ENCODE measurements around the gene IGFL1.
"Not testable (repeated sequence)": the region's sequence is repeated elsewhere in the genome, so short reads cannot be mapped to it uniquely, and the experiment has no call there.

Gene IGFL1

DNA sequence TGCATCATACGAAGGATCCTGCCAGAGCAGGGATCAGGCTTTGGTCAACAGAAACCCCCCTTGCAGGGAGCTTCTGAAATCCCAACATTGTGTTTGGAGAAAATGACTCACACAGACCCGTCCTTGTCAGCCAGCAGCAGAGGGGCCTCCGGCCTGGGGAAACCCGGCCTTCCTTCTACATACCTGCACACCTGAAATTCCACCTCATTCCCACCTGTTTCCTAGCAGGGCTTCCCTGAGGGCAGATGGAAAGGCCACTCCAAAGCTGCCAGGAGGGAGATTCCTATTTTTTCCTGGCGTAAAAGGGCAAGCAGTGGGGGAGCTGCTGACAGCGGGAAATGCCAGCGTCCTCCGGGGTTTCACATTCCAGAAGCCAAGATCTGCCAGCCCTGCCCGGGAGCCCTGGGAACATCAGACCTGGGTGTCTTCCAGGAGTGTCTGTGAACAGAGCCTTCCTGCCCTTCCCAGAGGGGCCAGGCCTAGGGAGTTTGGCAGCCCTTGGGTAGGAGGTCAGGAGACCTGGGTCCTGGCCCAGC is 3.0 kb upstream of the IGFL1 start:
- DNase-seq = no peak

DNA sequence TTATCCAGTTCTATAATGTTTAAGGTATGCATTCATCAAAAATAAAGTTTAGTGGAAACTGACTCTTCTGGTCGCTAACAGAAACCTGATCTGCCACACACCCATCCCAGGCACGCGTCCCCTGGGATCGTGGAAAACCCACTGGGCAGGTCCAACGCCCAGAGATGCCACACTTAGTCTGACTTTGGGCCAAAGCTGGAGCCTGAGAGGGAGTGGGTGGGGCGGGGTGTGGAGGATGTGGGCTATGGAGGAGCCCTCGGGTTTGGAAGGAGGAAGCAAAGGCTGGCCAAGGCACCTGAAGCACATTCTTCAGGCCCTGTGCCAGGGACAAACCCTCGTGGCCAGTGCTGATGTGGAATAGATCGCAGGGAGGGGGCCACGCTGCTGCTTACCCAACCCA is 2.5 kb downstream of the IGFL1 start:
- peak; percentile 16 for DNase-seq

DNA sequence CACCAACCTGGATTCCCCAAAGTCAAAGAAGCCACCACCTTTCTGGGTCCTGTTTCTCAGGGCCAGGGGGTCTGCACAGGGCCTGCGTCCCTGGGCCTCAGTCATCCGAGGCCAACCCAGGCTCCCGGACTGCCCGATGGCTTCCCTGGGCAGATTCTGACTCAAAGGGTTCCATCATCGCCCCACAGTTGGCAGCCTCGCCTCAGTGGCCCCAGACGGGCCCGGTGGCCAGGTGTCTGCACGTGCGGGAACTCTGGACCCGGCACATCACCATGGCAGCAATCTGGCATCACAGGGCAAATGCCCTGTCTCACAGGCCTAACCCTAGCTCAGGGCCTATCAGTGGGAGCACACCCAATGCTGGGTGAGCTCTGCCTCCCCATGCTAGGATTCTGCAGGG is 2.9 kb downstream of the IGFL1 start:
- DNase-seq = no peak

DNA sequence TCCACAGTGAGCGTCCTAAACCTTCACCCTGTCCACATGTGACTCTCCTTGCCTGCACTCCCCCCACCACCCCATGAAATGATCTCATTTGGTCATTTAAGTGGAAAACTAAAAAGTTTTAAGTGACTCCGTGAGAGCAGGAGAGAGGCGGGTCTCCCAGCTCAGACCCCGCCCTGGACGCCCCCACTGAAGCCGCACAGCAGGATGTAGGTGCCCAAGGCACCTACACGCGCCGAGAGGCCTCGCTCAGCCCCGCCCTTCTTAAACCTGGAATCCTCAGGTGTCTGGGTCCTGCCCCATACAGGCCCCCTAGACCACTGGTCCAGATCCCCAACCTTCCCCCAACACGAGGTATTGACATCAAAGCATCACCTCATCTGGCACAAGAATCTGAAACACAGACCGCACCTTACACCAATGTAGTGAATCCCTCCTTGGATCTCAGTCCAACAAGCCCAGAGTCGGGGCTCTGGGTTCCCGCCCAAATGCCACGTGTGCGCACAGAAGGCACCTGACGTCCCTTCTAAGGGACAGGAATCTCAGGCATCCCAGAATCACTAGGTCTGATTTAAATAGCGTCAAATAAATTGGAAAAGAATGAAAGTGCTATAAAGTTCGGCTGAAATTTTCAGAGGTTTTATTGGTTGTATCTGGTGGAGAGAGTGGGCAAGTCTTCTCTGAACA is 3.5 kb downstream of the IGFL1 start:
- DNase-seq = no peak

DNA sequence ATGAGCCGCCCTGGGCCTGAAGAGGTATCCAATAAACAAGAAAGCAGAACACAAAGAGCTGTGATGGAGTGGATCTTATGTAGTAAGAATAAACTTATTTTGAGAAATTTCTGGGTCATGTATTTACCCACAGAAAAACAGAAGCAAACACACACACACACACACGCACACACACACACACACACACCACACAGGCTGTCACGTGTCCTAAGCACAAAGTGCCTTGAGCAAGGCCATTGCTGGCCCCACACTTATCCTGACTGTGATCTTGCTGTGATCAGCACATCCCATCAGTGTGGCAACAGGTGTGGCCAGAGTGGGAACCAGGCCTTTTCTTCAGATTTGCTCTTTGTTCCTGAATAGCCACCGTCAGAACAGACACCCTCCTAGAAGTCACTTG is 4.3 kb downstream of the IGFL1 start:
- not testable (repeated sequence) for DNase-seq

DNA sequence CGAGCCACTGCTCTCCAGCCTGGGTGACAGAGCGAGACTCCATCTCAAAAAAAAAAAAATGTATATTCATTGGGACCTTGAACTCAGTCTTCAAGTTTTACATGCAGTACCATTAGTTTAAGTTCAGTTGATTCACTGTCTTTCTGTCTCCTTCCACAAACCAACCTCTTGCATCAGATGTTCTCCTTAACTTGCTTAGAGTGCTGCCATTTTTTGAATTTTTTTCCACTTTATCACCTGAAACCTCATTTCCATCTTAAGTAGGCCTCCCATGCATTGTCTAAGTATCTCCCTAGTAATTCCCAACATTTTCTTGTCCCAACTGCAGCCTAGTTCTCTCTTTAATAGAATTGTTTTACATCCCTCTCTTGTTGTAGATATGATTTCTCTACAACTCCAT is 8.6 kb downstream of the IGFL1 start:
- DNase-seq = not testable (repeated sequence)

DNA sequence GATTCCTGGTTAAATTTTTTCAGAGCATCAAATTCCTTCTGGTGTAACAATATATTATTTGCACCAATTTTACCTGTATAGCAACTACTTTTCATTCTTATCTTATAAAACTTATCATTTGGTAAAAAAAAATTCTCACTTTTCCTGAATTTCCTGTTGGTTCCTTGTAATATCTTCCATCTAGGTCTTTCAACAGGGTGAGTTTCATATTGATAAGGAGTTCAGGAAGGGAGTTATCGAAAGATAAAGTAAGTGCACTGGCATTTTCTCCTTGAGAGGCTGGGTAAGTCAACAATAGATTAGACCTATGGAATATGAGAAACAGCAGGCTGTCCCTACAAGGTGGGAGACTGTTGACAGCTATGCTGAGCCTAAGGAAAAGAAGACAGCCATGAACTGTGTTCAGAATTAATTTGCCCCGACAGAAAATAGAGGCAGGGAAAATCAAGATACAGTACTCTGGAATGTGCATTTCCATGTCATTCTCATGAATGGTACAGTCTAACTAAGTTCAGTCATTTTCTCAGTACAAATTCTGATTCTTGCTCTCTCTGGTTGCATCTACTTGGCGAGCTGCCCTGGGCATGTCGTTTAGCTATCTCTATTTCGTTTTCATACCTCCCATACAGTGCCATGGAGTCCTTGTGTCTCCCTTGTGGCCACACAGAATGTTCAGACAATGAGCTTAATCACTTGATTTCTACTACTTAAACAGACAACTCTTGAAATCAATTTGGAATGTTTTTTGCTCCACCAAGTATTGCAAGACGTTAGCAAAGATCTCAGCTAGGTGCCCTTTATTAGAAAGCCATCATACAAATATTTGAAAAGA is 9.9 kb downstream of the IGFL1 start:
- no peak for DNase-seq

DNA sequence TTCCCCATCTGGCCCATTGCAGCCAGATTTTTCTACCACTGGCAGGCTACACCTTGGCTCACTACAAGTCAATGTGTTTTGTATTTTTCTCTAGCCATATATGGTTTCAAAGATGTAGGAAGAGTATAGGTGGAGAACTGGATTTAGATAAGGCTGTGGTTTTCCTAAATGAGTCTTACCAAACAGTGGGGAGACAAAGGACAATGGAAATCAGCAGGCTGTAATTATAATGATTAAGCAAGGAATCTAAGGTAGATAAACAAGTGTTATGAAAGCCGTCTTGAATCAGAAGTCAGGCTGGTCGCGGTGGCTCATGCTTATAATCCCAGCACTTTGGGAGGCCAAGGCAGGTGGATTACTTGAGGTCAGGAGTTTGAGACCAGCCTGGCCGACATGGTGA is 11.2 kb downstream of the IGFL1 start:
- DNase-seq = no peak

DNA sequence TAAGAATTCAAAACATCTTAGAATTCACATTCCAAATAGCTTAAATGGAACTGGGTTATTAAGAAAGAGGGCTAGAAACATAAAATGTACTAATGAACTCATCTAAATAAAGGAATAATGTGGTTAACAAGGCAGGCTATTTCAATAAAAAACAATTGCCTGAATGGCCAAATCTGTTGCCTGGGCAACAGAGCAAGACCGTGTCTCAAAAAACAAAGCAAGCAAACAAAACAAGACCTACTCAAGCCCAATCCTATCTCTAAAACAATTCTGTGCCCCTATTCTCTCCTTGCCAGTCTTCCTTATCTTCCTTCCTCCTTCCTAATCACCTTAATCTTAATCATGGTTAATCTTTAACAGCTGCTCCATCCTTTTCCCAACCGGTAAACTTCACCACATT is 12.1 kb downstream of the IGFL1 start:
- no peak for DNase-seq

DNA sequence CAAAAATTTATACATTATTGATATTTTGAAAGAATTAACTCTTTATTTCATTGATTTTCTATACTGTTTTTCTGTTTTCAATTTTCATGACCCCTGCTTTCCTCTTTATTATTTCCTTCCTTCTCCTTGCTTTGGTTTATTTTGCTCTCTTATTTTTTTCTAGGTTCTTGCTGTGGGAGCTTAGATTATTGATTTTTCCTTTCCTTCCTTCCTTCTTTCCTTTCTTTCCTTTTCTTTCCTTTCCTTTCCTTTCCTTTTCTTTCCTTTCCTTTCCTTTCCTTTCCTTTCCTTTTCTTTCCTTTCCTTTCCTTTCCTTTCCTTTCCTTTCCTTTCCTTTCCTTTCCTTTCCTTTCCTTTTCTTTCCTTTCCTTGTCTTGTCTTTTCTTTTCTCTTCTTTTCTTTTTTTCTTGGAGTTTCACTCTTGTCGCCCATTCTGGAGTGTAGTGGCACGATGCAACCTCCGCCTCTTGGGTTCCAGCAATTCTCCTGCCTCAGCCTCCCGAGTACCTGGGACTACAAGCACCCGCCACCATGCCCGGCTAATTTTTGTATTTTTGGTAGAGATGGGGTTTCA is 13.6 kb downstream of the IGFL1 start:
- not testable (repeated sequence) for DNase-seq

DNA sequence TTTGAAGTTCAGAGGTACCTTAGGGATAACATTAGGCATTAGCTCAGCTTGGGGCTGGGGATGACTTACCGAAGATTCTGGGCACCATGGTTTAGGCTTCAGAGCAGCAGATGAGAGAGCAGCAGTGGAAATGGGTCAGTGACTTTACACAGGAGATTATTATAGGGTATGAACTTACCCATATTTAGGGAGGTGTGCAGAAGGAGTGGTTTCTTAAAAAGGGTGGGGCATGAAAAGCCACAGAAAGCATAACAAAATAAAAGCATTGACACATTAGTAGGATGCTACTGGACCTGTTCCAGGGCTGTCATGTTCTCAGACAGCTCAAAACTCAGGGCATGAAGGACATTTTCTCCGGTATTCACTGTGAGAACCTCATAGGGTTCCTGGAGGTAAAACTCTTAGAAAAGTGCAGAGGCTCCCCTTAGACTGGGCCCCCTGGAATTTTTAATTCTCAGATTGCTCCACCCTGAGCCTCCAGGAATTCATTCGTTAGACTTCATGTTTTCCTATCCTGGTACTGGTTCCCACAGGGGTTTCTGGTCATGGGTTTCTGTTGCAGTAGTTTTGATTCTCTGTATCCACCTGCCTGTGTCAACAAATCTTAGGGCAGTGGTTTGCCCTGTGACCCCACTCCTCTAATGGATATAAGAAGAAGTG is 20.7 kb downstream of the IGFL1 start:
- DNase-seq = no peak

DNA sequence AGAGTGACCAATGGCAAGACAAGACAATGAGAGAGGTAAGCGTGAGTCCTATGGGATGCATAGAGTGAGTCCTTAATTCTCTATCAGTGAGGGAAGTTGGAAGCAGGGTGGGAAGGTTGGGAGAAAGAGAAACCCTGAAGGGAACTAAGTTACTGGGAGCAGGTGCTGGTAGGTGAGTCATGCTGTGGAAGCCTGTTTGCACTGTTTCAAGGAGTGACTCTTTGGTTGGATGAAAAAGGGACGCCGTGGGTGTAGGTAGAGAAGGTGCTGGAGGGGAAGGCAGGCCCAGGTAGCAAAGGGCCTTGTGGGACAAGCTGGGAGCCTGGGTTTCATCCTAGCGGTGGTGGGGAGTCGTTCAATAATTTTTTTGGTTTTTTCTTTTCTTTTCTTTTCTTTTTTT is 21.9 kb downstream of the IGFL1 start:
- no peak for DNase-seq

DNA sequence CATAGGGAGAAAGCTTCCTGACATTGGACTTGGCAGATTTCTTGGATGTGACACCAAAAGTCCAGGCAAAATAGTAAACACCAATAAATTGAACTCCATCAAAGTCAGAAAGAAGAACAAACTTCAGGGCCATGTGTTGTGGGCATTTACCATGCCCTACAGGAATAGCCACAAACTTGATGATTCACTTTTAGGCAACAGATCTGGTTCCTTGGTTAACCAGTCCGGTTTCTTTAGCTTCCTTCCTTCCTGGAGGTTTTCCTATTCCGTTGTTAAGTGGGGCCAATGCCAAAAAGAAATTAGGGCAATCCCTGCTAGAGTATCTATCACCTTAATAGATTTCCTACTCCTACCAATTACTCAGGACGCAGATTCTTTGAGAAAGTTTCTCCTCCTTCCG is 25.2 kb downstream of the IGFL1 start:
- DNase-seq = no peak

DNA sequence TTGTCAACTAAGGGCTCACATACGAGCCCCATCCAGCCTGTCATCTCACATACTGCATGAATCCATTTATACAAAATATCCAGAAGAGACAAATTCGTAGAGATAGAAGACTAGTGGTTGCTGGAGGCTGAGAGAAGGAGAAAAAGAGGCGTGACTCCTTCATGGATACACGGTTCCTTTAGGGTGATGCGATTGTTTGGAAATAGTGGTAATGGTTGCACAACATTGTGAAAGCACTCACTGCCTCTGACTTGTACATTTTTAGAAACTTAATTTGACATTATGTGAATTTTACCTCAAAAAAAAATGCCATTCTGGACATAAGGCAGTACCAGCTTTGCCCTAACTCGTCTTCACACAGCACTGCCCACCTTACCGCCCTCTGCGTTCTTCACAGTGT is 27.3 kb downstream of the IGFL1 start:
- no peak for DNase-seq

DNA sequence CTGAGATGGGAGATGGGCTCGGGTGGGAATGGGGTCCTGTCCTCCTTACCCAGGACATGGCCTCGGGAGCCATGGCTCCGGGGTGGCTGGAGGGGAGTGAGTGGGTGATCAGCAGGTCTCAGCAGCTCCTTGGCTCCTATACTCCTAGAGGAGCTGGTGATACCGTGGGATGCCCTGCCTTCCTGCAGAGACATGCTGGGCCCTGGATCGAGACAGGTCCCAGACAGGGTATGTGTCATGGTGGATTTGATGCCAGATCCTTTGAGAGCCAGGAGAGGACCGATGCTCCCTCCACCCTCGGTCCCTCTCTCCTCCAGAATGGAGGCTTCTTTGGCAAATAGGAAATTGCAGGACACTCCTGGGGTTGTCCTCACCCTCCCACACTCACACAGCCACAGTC is 32.0 kb downstream of the IGFL1 start:
- DNase-seq = not testable (repeated sequence)

DNA sequence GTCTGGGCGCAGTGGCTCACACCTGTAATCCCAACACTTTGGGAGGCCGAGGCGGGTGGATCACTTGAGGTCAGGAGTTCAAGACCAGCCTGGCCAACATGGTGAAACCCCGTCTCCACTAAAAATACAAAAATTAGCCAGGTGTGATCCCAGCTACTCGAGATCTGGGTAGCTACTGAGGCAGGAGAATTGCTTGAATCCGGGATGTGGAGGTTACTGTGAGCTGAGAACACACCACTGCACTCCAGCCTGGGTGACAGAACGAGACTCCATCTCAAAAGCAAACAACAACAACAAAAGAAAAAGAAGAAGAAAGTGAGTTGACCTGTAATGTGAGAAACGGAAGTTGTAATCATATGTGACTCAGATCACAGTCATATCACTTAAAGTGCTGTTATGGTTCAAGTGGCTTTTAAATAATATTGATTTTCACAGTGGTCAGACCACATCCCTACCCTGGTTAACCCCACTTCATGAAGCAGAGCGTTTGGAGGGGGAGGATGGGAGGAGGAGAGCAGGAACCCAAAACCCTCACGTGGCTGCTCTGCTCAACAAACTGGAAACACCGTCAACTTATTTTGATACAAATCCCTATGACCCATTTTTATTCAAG is 33.2 kb downstream of the IGFL1 start:
- not testable (repeated sequence) for DNase-seq

DNA sequence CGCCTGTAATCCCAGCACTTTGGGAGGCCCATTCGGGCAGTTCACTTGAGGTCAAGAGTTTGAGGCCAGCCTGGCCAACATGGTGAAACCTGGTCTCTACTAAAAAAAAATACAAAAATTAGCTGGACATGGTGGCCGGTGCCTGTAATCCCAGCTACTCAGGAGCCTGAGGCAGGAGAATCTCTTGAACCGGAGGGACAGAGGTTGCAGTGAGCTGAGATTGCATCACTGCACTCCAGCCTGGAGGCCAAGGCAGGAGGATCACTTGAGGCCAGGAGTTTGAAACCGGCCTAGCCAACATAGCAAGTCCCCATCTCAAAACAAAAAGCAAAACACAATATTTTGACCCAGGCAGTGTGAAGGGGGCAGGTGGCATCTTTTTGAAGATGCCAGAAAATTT is 35.3 kb downstream of the IGFL1 start:
- DNase-seq = not testable (repeated sequence)

DNA sequence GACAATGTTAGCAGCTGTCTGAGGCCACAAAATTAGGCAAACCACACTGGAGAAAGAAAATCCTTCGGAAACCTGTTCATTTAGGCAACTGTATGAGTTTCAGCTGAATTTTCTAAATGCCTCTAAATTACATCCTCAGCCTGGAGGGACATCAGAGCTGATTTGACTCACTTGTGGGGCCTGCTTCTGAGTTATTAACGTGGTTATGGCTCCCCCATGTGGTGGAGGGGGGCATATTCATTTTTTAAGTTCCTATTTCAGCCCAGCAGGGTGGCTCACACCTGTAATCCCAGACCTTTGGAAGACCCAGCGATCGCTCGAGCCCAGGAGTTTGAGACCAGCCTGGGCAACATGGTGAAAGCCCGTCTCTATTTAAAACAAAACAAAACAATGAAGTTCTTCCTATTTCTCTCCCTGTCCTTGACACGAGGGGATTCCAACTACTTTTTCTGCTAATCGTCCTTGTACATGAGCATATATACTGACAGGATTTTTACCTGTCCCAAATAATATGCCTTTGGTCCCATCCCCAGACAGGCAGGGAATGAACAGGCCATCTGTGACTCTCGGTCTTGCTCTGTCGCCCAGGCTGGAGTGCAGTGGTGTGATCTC is 35.8 kb downstream of the IGFL1 start:
- DNase-seq = peak; percentile 91

DNA sequence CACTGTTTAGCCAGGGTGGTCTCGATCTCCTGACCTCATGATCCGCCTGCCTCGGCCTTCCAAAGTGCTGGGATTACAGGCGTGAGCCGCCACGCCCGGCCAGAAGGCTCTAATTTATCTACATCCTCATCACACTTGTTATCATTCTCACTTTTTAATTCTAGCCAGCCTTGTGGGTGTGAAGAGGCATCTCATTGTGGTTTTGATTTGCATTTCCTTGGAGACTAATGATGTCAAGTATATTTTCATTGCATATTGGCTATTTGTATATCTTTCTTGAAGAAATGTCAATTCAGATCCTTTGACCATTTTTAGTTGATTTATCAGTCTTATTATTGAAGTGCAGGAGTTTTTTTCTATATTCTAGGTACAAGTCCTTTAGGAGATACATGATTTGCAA is 39.6 kb downstream of the IGFL1 start:
- DNase-seq = no peak

DNA sequence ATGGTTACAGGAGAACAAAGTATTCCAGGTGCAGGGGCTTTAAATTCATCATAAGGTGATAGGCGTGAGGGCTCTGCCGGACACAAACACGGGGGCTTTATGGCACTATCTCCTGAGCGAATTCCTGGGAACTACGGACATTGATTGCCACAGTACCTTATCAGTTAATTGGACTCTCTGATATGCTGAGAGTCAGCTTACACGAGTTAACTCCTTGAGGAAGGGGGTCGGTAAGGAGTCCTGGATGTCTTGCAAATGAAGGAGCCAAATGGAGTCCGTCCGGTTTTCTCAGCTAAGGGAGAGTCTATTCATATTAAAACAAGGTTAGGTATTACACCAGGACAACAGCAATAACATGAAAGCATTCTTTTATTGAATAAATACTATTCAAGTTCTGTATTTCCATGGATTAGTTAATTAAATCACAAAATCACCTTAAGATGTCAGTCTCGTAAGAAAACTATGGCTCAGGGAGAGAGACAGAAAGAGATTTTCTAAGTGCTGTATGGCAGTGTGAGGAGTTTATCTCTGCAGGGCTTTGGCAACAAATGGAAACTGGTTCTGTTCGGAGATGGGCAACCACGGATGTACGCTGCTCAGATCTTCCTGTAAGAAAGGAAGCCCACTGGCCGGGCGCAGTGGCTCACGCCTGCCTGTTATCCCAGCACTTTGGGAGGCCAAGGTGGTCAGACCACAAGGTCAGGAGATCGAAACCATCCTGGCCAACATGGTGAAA is 41.1 kb downstream of the IGFL1 start:
- no peak for DNase-seq

DNA sequence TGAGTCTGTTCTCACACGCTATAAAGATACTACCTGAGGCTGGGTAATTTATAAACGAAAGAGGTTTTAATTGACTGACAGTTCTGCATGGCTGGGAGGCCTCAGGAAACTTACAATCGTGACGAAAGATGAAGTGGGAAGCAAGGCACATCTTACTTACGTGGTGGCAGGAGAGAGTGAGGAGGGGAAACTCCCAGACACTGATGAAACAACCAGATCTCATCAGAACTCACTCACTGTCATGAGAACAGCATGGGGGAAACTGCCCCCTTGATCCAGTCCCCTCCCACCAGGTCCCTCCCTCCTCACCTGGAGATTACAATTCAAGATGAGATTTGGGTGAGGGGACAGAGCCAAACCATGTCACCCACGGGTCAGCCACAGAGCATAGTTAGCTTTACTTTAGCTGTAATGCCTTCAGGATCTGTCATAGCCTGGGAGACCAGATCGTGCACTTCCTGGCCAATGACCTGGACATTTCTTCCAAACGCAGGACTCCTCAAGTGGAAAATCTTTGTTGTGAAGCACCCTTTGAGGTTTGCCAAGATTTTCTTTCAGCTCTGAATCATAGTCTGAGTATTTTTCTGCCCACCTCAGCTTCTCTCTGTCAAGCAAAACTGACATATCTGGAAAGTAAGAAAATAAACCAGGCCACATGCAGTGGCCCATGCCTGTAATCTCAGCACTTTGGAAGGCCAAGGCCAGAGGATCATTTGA is 42.1 kb downstream of the IGFL1 start:
- no peak for DNase-seq
